Mesenchymal stem cell (in vitro differentiated cells and primary cell): Measurements from ENCODE around the gene SEPTIN12.
"Not testable (repeated sequence)": the region's sequence is repeated elsewhere in the genome, so short reads cannot be mapped to it uniquely, and the experiment has no call there.

ENCODE experiments used
- DNase-seq: peaks from one replicate; pipeline ENCODE4 v3.0.0-alpha.2; 2013
- H2AFZ ChIP-seq: one replicate; pipeline ENCODE4 v1.6.1; 2013; ENCODE audit warnings: low read depth, mild to moderate bottlenecking, control low read depth, inconsistent platforms, low read length, moderate library complexity
- H2AK5ac ChIP-seq: 2 replicates; pipeline ENCODE4 v1.6.1; 2013; ENCODE audit warnings: low read length, moderate library complexity, mild to moderate bottlenecking, inconsistent platforms; ENCODE audit not compliant: severe bottlenecking
- H2BK120ac ChIP-seq: one replicate; pipeline ENCODE4 v1.6.1; 2013; ENCODE audit warnings: low read depth, mild to moderate bottlenecking, inconsistent platforms, low read length, moderate library complexity
- H2BK12ac ChIP-seq, 2 experiments: one replicate each; pipeline ENCODE4 v1.6.1; 2013; ENCODE audit warnings: inconsistent platforms in 2 of 2, low read length in 2 of 2, mild to moderate bottlenecking in 2 of 2, moderate library complexity in 2 of 2, control low read depth in 1 of 2
- H2BK15ac ChIP-seq: one replicate; pipeline ENCODE4 v1.6.1; 2013; ENCODE audit warnings: mild to moderate bottlenecking, low read depth, inconsistent platforms; ENCODE audit not compliant: poor library complexity, severe bottlenecking
- H2BK5ac ChIP-seq: 2 replicates; pipeline ENCODE4 v1.6.1; 2013; ENCODE audit warnings: low read depth, mild to moderate bottlenecking, low read length, control low read depth, inconsistent platforms; ENCODE audit not compliant: poor library complexity, severe bottlenecking
- H3K14ac ChIP-seq, 2 experiments: one replicate each; pipeline ENCODE4 v1.6.1; 2013; ENCODE audit warnings: inconsistent platforms in 2 of 2, low read length in 2 of 2, control low read depth in 1 of 2, mild to moderate bottlenecking in 1 of 2, moderate library complexity in 1 of 2
- H3K18ac ChIP-seq, 2 experiments: one replicate each; pipeline ENCODE4 v1.6.1; 2013; ENCODE audit warnings: inconsistent platforms in 2 of 2, low read length in 2 of 2, control low read depth in 1 of 2, low read depth in 1 of 2, mild to moderate bottlenecking in 1 of 2
- H3K23ac ChIP-seq, 2 experiments: one replicate each; pipeline ENCODE4 v1.6.1; 2013; ENCODE audit warnings: inconsistent platforms in 2 of 2, low read length in 2 of 2, mild to moderate bottlenecking in 2 of 2, moderate library complexity in 2 of 2, control low read depth in 1 of 2
- H3K27ac ChIP-seq: 2 replicates; pipeline ENCODE4 v1.5.1; 2013; ENCODE audit warnings: mild to moderate bottlenecking, moderate library complexity, low read length, control low read depth, inconsistent platforms; ENCODE audit not compliant: poor library complexity, severe bottlenecking
- H3K27me3 ChIP-seq, 2 experiments: 2 replicates each; pipeline versions ENCODE4 v1.6.1 to v1.7.0; 2013; ENCODE audit warnings: low read length in 2 of 2, mild to moderate bottlenecking in 2 of 2, moderate library complexity in 2 of 2, control low read depth in 1 of 2, inconsistent platforms in 1 of 2; ENCODE audit not compliant: control insufficient read depth in 1 of 2, insufficient read depth in 1 of 2
- H3K36me3 ChIP-seq, 2 experiments: 2 replicates each; pipeline versions ENCODE4 v1.6.1 to v1.7.0; 2013; ENCODE audit warnings: low read length in 2 of 2, control low read depth in 1 of 2, inconsistent platforms in 1 of 2, low read depth in 1 of 2, mild to moderate bottlenecking in 1 of 2; ENCODE audit not compliant: insufficient read depth in 2 of 2, control insufficient read depth in 1 of 2
- H3K4ac ChIP-seq, 2 experiments: one replicate each; pipeline ENCODE4 v1.6.1; 2013; ENCODE audit warnings: inconsistent platforms in 2 of 2, low read length in 2 of 2, mild to moderate bottlenecking in 2 of 2, moderate library complexity in 2 of 2, control low read depth in 1 of 2, low read depth in 1 of 2
- H3K4me1 ChIP-seq: 2 replicates; pipeline ENCODE4 v1.6.1; 2013; ENCODE audit warnings: low read depth, low read length, control low read depth; ENCODE audit not compliant: control insufficient read depth, insufficient read depth
- H3K4me2 ChIP-seq: 2 replicates; pipeline ENCODE4 v1.6.1; 2013; ENCODE audit warnings: low read length, mild to moderate bottlenecking, inconsistent platforms; ENCODE audit not compliant: poor library complexity, severe bottlenecking
- H3K4me3 ChIP-seq, 2 experiments: 2 replicates each; pipeline versions ENCODE4 v1.5.1 to v1.7.0; 2013; ENCODE audit warnings: low read length in 2 of 2, mild to moderate bottlenecking in 2 of 2, control low read depth in 1 of 2, low read depth in 1 of 2; ENCODE audit not compliant: insufficient read depth in 1 of 2
- H3K79me1 ChIP-seq: replicated peaks from 2 replicates; pipeline ENCODE4 v1.6.1; 2013; ENCODE audit warnings: mild to moderate bottlenecking, control low read depth, low read length, inconsistent platforms; ENCODE audit not compliant: poor library complexity, severe bottlenecking
- H3K9ac ChIP-seq: 2 replicates; pipeline ENCODE4 v1.7.0; 2013; ENCODE audit warnings: mild to moderate bottlenecking, low read length, moderate library complexity
- H3K9me3 ChIP-seq: 2 replicates; pipeline ENCODE4 v1.7.0; 2013; ENCODE audit warnings: mild to moderate bottlenecking, low read length; ENCODE audit not compliant: control insufficient read depth
- H4K8ac ChIP-seq: one replicate; pipeline ENCODE4 v1.6.1; 2013; ENCODE audit warnings: inconsistent platforms, mild to moderate bottlenecking, low read length, moderate library complexity
- H4K91ac ChIP-seq: one replicate; pipeline ENCODE4 v1.6.1; 2013; ENCODE audit warnings: mild to moderate bottlenecking, low read length, inconsistent platforms
- WGBS: methylation state at CpG from one replicate; pipeline ENCODE4 v1.1.7; 2013; ENCODE audit warnings: mixed read lengths; 5-methylcytosine and 5-hydroxymethylcytosine counted together

SEPTIN12 gene

DNA sequence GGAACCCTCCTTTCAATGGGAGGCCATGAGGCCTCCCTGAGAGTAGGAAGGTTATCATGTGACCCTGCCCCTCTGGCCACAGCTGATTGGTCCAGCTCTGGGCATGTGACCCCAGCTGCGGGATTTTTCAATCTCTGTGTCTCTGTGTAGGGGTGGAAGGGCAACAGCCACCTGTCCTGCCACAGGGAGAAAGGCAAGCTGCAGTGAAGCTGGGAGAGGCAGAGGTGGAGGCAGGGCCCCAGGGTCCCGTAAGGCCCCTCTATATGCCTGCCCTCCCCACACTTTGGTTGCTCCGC lies 42.9 kb downstream of the SEPTIN12 start:
- Histone ChIP-seq H3K79me1 (peaks cover 2% of the 10 kb centered on the region), H3K9me3 (no peaks in the 10 kb centered on the region), H3K23ac (no peak overlapping the region), H2AK5ac (no peak overlapping the region), H3K4me1 (peaks cover 5% of the 10 kb centered on the region), H3K9ac (no peak overlapping the region), H2BK5ac (no peak overlapping the region), H3K18ac (no peak overlapping the region), H3K4me3 (no peak overlapping the region), H3K27me3 (no peaks in the 10 kb centered on the region), H3K4me2 (no peak overlapping the region), H4K8ac (no peak overlapping the region), H2AFZ (no peak overlapping the region), H2BK120ac (no peak overlapping the region), H3K14ac (no peak overlapping the region), H3K27ac (no peak overlapping the region), H2BK15ac (no peak overlapping the region), H3K36me3 (peaks cover 2 to 25% of the 10 kb centered on the region in 2 experiments), H4K91ac (no peak overlapping the region), H3K4ac (no peak overlapping the region), H2BK12ac (no peak overlapping the region)
- WGBS = 100% methylated on average over 3 of the region's 3 CpGs
- DNase-seq = no peak

DNA sequence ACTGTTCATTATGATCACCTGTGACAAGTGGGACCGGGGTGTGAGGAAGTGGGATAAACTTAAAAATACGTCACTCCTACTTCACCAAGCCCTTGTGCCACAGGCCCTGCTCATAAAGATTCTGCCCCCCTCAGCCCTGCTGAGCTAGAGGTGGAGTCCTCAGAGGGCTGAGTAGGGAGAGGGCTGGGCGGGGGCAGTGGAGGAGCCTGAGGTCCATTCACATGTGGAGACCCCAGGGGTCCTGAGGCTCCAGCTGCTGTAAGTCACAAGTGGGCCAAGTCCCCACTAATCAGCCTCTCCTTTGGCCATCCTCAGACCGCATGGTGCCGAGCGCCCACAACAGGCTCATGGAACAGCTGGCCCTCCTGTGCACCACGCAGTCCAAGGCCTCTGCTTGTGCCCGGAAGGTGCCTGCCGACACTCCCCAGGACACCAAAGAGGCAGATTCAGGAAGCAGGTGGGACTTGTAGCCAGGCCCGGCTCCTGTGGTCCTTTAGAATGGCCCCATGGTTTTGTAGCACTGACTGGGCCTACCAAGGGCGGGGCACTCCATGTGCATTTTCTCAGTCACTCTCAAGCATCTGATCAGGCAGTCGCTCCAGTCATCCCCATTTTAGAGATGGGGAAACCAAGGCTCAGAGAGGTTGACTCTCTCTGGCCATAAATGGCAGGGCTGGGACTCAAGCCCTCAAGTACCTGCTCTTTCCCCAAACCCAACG lies 43.4 kb downstream of the SEPTIN12 start:
- H3K9me3 ChIP-seq = no peaks in the 10 kb centered on the region
- no peak overlapping the region for H2BK15ac ChIP-seq
- H2BK12ac ChIP-seq = no peak overlapping the region
- H4K8ac ChIP-seq = no peak overlapping the region
- no peak overlapping the region for H2AFZ ChIP-seq
- WGBS = 85% methylated on average over 11 of the region's 13 CpGs
- no peaks in the 10 kb centered on the region for H3K27me3 ChIP-seq
- peaks cover 0 to 20% of the 10 kb centered on the region in 2 experiments for H3K36me3 ChIP-seq
- no peak overlapping the region for H3K27ac ChIP-seq
- no peak for DNase-seq
- H3K23ac ChIP-seq = no peak overlapping the region
- H3K4ac ChIP-seq = no peak overlapping the region
- no peak overlapping the region for H3K14ac ChIP-seq
- no peak overlapping the region for H3K18ac ChIP-seq
- no peak overlapping the region for H2AK5ac ChIP-seq
- no peak overlapping the region for H3K9ac ChIP-seq
- H3K4me3 ChIP-seq = no peak overlapping the region
- no peak overlapping the region for H2BK120ac ChIP-seq
- peaks cover 5% of the 10 kb centered on the region for H3K4me1 ChIP-seq
- no peak overlapping the region for H4K91ac ChIP-seq
- no peak overlapping the region for H3K4me2 ChIP-seq
- H3K79me1 ChIP-seq = no peaks in the 10 kb centered on the region
- H2BK5ac ChIP-seq = no peak overlapping the region

DNA sequence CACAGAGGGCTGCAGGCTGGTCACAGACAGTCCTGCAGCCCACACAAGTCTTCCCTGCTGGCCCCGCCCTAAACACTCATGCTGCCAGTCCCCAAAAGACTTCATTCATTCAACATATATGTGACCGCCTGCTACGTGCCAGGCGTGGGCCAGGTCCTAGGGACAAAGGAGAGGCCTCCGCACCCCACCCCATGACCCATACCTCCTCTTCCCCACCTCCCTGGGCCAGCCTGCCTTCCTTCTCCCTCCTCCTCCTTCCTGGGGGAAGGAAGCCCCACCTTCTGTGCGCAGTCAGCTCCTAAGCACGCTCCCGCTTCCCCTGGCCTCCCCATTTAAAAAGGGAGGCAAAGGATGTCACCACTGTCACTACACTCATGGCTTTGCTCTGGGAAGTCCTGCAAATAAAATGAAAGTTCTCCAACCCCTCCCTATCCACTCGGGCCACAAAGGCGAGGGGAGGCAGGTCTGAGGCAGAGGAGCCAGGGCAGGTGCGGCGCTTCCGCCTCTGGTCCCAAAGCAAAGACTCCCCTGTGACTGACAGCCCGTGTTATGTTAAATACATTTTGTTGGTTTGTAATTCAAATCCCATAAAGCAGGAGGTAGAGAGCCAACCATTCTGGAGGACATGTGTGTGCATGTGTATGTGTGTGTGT lies 44.8 kb downstream of the SEPTIN12 start:
- H3K4me3 ChIP-seq = peak overlapping the region in 1 of 2 experiments; percentile 54
- peaks cover 0 to 8% of the 10 kb centered on the region in 2 experiments for H3K36me3 ChIP-seq
- H3K4me1 ChIP-seq = peaks cover 5% of the 10 kb centered on the region
- H4K91ac ChIP-seq = peak overlapping the region; percentile 2
- no peak for DNase-seq
- WGBS = 63% methylated on average over 14 of the region's 14 CpGs
- H3K4me2 ChIP-seq = no peak overlapping the region
- no peak overlapping the region for H2AFZ ChIP-seq
- no peak overlapping the region for H2BK120ac ChIP-seq
- no peaks in the 10 kb centered on the region for H3K79me1 ChIP-seq
- H3K9ac ChIP-seq = peak overlapping the region; percentile 18
- H3K18ac ChIP-seq = no peak overlapping the region
- H2BK15ac ChIP-seq = no peak overlapping the region
- H3K9me3 ChIP-seq = no peaks in the 10 kb centered on the region
- peak overlapping the region; percentile 7 for H4K8ac ChIP-seq
- H3K4ac ChIP-seq = no peak overlapping the region
- H3K23ac ChIP-seq = no peak overlapping the region
- no peak overlapping the region for H3K14ac ChIP-seq
- H3K27me3 ChIP-seq = no peaks in the 10 kb centered on the region
- no peak overlapping the region for H2BK5ac ChIP-seq
- no peak overlapping the region for H3K27ac ChIP-seq
- H2AK5ac ChIP-seq = no peak overlapping the region
- H2BK12ac ChIP-seq = no peak overlapping the region

DNA sequence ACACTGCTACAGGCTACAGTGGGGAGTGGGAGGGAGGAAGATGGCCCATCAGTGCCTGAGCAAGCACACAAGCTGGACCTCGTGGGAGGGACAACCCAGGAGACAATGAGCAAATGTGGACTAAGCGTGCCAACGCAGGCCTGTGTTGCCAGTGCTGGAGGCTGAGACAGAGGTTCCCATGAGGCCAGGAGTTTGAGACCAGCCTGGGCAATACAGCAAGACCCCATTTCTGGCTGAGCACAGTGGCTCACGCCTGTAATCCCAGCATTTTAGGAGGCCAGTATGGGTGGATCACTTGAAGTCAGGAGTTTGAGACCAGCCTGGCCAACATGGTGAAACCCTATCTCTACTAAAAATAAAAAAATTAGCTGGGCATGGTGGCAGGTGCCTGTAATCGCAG lies 49.8 kb downstream of the SEPTIN12 start:
- not testable (repeated sequence) for H3K9me3 ChIP-seq, H2AK5ac ChIP-seq, H3K4me1 ChIP-seq, H3K4me3 ChIP-seq, H2BK120ac ChIP-seq, H3K79me1 ChIP-seq, H2BK12ac ChIP-seq, H4K8ac ChIP-seq, H2BK15ac ChIP-seq, H3K27me3 ChIP-seq, H4K91ac ChIP-seq, H3K18ac ChIP-seq, H3K36me3 ChIP-seq, H2BK5ac ChIP-seq, H3K23ac ChIP-seq, H2AFZ ChIP-seq, H3K14ac ChIP-seq, DNase-seq, H3K9ac ChIP-seq, H3K4ac ChIP-seq, H3K27ac ChIP-seq, H3K4me2 ChIP-seq
- 91% methylated on average over 5 of the region's 5 CpGs for WGBS
